Endothelial cell of umbilical vein (primary cell): ENCODE data around the gene AMH.

Source experiments
- CTCF ChIP-seq, 2 donors: IDR thresholded peaks; 1 replicate in 1 of 2; 2 replicates in 1 of 2; pipeline ENCODE4 v1.5.1; 2011; ENCODE audit warnings: low read length in 2 of 2, mild to moderate bottlenecking in 2 of 2, moderate library complexity in 2 of 2, control low read depth in 1 of 2, inconsistent platforms in 1 of 2, low read depth in 1 of 2; ENCODE audit not compliant: insufficient read depth in 1 of 2; ENCODE audit errors: extremely low read depth in 1 of 2
- MAX ChIP-seq: IDR thresholded peaks from 2 replicates; pipeline ENCODE4 v1.6.1; 2011; ENCODE audit not compliant: insufficient read depth, insufficient read length
- POLR2A ChIP-seq: IDR thresholded peaks from 2 replicates; pipeline ENCODE4 v1.6.1; 2012; ENCODE audit warnings: low read depth, mild to moderate bottlenecking, control low read depth, low read length

- TF ChIP-seq POLR2A, result no peak
- no peak for TF ChIP-seq CTCF (IDR thresholded peaks at IDR 0.05; ENCODE audit: extremely low read depth in 1 of 2, insufficient read depth in 1 of 2, low read depth in 1 of 2, low read length in 2 of 2)
- TF ChIP-seq MAX, result no peak
These were observed 27.4 kb downstream of the AMH start for GRCh38 chr19:2276429-2276986.
